Measurements from ENCODE around the gene CXorf65. TPM values are rescaled to one million over a fixed set of nuclear protein-coding genes. Genes with fewer than 3 reads are reported as not detected.

The CXorf65 gene
- total RNA-seq, 1 donor from 2014 or later: not detected

DNA sequence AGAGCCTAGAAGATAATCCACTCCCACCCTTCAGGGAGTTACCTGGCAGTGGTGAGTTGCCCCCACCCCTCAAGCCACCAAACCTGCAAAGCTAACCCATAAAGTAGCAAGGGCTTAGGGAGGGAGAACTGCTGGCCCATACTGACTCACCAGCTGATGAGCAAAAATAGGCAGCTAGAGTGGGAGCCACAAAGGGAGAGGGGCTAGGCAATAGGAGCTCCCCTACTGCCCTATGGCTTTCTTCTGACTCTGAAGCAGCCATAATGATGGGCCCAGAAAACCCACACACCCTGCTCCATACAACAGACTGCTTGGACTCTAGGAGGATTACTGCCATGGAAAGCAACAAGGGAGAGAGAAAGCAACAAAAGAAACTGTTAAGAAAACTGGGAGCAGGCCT lies 46.4 kb downstream of the CXorf65 start:
- DNase-seq: no peak
- H3K27me3 ChIP-seq (ENCODE audit: low read depth): no peaks in the 10 kb centered on the region
- no peak for ATAC-seq
- TF ChIP-seq CTCF (IDR thresholded peaks at IDR 0.05): no peak
- no peaks in the 10 kb centered on the region for H3K9me3 ChIP-seq
- H3K36me3 ChIP-seq: peaks cover 38% of the 10 kb centered on the region
- H3K27ac ChIP-seq: no peak overlapping the region
- no peak overlapping the region for H3K4me3 ChIP-seq
- intact Hi-C loops (cut with DNase I): no loop called here
- no peaks in the 10 kb centered on the region for H3K4me1 ChIP-seq

DNA sequence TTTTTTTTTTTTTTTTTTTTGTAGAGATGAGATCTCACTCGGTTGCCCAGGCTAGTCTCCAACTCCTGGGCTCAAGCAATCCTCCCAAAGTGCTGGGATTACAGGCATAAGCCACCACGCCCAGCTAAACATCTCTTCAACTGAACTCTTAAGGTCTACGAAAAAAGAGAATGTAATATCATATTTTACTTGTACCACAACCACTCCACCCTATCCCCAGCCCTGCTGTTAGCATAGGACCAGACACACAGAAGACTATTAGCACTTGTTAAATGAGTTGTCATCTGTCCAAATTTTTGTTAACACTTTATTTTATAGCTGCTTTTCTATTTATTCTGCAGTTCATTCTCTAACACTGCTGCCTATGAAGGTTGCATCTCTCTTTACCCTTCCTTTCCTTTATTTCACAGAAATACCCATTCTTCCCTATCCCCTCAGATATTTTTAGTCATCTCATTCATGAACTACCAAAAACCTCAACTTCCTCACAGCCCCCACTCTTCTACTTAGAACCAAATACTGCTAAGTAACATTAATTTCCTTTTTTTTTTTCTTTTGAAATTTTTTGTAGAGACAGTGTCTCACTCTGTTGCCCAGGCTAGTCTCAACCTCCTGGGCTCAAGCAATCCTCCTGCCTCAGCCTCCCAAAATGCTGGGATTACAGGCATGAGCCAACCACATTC lies 48.6 kb downstream of the CXorf65 start:
- intact Hi-C loops (cut with DNase I): no loop called here
- no peak overlapping the region for H3K27ac ChIP-seq
- ATAC-seq (no peak), DNase-seq (no peak)
- H3K36me3 ChIP-seq: peaks cover 38% of the 10 kb centered on the region
- no peaks in the 10 kb centered on the region for H3K9me3 ChIP-seq
- no peaks in the 10 kb centered on the region for H3K4me1 ChIP-seq
- H3K4me3 ChIP-seq: no peak overlapping the region
- H3K27me3 ChIP-seq (ENCODE audit: low read depth): no peaks in the 10 kb centered on the region
- no peak for TF ChIP-seq CTCF (IDR thresholded peaks at IDR 0.05)

- no peak for ATAC-seq
- TF ChIP-seq CTCF (IDR thresholded peaks at IDR 0.05): no peak
- Histone ChIP-seq H3K4me3 (no peak overlapping the region), H3K27ac (no peak overlapping the region), H3K9me3 (no peaks in the 10 kb centered on the region), H3K27me3 (ENCODE audit: low read depth) (no peaks in the 10 kb centered on the region), H3K4me1 (no peaks in the 10 kb centered on the region), H3K36me3 (peaks cover 33% of the 10 kb centered on the region)
- intact Hi-C loops (cut with DNase I): no loop called here
- DNase-seq: no peak
These were observed 49.7 kb downstream of the CXorf65 start for GRCh38 chrX:71056867-71057266.

Other genes with a start within 250 kb of the CXorf65 start
- not detected for gene TEX11, start 198.0 kb downstream of the CXorf65 start, total RNA-seq
- gene SLC7A3, start 175.6 kb downstream of the CXorf65 start, total RNA-seq: not detected
- gene SNX12, start 38.4 kb downstream of the CXorf65 start, total RNA-seq: 47.7 TPM
- 34.7 TPM for gene FOXO4, start 10.9 kb downstream of the CXorf65 start, total RNA-seq
- 33.1 TPM for gene IL2RG, start 4.8 kb upstream of the CXorf65 start, total RNA-seq
- gene MED12, start 11.9 kb upstream of the CXorf65 start, total RNA-seq: 48.4 TPM
- gene NLGN3, start 38.1 kb upstream of the CXorf65 start, total RNA-seq: 1.3 TPM
- 1.7 TPM for gene GJB1, start 116.5 kb upstream of the CXorf65 start, total RNA-seq
- 23.2 TPM for gene ZMYM3, start 147.4 kb upstream of the CXorf65 start, total RNA-seq
- gene NONO, start 176.9 kb upstream of the CXorf65 start, total RNA-seq: 233 TPM
- 1.4 TPM for gene ITGB1BP2, start 195.0 kb upstream of the CXorf65 start, total RNA-seq

Data from lower lobe of right lung (tissue), 2 donors.